NCI-H82 (cell line): ENCODE results near the gene INPP5J.
"Not testable (repeated sequence)": the region's sequence is repeated elsewhere in the genome, so short reads cannot be mapped to it uniquely, and the experiment has no call there.

Experiments used
- DNase-seq: peaks from one replicate; lab custom pipeline; 2025; lab: John Stamatoyannopoulos, UW

The INPP5J gene

DNA sequence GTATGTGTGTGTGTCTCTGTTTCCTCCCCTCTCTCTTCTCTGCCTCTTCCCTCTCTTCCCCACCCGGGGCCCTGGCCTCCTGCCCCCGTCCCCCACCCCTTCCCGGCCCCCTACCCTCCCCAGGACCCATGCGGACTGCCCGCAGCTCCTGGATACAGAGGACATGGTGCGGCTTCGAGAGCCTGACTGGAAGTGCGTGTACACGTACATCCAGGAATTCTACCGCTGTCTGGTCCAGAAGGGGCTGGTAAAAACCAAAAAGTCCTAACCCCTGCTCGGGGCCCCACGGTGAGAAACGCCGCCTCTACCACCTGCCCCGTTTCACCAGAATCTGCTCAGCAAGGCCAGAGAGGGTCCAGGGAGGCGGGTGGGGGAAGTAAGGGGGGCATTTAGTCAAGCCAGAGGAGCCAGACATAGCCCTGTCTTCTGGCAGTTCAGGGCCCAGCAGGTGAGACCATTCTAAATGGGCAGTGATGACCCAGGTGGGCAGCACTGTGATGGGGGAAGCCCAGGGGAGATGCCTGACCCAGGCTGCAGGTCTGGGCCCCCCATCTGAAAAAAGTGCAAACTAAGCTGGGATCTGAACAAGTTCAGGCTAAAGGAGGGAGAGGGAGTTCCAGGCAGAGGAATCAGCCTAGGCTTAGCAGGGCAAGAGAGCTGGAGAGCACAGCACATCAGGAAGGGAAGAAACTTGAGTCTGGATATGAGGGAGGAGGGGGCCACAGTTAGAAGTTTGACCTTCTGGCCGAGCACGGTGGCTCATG is 21.8 kb upstream of the INPP5J start:
- DNase-seq: no peak

GRCh38 chr22:31102441-31103081 is 20.2 kb upstream of the INPP5J start:
- DNase-seq: peak; percentile 50

GRCh38 chr22:31103111-31103510 is 19.7 kb upstream of the INPP5J start:
- no peak for DNase-seq

- no peak for DNase-seq
These were observed 18.7 kb upstream of the INPP5J start for GRCh38 chr22:31103899-31104694.

GRCh38 chr22:31104869-31105268 is 17.9 kb upstream of the INPP5J start:
- no peak for DNase-seq

DNA sequence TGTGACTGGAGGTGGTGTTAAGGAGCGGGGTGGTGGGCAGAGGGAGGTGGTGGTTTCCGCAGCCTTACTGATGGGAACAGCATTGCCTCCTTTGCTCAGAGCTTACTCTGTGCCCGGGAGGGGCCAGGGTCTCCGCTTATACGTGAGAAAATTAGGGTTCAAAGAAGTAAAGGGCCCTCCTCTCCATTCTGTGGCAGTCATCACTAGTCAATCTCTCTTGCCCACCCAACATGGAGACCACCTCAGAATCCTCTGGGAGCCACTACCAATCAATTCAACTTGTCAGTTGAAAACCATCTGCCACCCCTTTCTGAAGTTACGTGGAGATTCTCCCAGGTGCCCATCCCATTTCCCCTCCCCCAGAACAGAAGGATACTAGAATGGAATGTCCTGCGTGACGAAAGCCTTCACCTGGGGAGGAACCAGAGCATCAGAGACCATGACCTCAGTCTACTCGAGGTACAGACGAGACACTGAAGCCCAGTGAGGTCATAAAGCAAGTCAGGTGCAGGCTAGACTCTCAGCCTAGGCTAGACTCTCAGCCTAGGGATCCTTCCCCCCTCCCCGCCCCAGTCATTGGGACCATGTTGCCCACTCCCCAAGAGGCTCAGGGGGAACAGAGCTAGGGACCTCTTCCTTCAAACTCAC is 17.4 kb upstream of the INPP5J start:
- no peak for DNase-seq

DNA sequence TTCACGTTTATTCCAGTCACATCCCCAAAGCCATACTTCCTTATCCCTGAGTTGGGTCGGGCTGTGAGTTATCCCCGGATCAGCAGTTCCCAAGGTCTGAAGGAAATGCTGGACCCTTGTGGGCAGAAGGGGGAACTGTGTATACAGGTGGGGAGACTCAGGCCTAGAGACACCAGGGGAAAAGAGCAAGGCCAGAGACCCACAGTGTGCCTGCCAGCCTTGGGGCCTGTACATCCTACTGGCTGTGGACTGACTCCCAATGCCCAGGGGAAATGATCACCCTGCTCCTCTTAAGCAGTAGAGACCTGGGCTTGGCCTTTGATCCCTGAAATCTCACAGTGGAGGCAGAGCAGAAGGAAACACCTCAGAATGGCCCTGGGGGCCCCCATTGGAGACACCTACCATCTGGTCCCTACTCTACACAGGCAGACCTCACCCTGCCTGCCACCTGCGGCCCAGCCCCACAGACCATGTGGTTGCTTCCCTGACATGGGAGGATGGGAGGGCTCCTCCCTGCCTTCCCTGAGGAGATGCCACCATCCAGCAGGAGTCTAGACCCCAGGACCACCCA is 16.7 kb upstream of the INPP5J start:
- DNase-seq: no peak

GRCh38 chr22:31106731-31107177 is 16.0 kb upstream of the INPP5J start:
- DNase-seq: no peak

GRCh38 chr22:31107178-31107893 is 15.4 kb upstream of the INPP5J start, which contains the start of gene SELENOM:
TSS of gene SELENOM (minus strand) at chr22:31107568. CDS start at chr22:31107505, 63 bp downstream.
- peak; percentile 97 for DNase-seq

GRCh38 chr22:31107894-31108218 is 14.9 kb upstream of the INPP5J start:
- DNase-seq: no peak

DNA sequence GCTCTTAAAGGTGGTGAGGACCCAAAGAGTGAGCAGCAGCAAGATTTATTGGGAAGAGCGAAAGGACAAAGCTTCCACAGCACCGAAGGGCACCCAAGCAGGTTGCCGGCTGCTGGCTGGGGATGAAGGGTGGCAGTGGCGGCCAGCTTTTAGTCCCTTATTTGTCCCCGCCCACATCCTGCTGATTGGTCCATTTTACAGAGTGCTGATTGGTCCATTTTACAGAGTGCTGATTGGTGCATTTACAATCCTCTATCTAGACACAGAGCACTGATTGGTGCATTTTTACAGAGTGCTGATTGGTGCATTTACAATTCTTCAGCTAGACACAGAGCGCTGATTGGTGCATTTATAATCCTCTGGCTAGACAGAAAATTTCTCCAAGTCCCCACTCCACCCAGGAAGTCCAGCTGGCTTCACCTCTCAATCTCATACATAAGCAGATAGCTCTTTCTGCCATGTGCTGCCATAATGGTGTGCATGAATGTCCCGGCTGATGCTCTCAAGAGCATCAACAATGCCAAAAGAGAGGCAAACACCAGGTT is 10.1 kb upstream of the INPP5J start:
- DNase-seq: not testable (repeated sequence)

DNA sequence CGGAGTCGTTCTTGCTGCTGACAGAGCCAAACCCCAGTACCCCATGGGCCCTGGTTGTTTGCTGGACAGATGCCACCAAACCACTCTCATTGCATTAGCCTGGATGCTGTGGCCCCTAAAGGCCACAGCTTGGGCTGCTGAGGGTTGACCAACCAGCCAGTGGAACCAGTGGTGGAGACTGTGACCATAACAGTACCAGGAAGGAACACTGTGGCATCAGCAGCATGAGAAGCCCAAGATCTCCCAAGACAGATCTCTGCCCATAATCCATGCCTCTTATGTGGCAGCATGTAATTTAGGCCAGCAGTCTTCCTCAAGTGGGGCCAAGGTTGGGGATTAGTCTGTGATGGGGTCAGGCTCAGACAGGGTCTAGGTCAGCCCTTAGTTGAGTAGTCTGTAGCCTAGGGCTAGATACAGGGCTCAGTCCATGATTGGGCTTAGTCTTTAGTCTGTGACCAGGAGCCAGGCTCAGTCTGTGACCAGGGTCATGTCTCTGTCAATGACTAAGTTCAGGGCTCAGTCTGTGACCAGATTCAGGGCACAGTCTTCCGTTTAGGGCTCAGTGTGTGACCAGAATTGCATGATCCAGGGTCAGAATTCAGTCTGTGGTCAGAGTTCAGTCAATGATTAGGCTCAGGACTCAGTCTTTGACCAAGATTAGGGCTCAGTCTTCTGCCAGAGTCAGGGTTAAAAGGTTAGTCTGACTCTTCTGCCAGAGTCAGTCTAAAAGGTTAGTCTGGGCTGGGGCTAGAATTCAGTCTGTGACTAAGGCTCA is 4.5 kb upstream of the INPP5J start:
- no peak for DNase-seq

- no peak for DNase-seq
These were observed 3.6 kb upstream of the INPP5J start for GRCh38 chr22:31119026-31119717.

GRCh38 chr22:31120230-31120629 is 2.5 kb upstream of the INPP5J start:
- no peak for DNase-seq

- DNase-seq: no peak
These were observed 2.1 kb upstream of the INPP5J start for GRCh38 chr22:31120642-31121041.

GRCh38 chr22:31121403-31121802 is 1.4 kb upstream of the INPP5J start:
- DNase-seq: no peak

DNA sequence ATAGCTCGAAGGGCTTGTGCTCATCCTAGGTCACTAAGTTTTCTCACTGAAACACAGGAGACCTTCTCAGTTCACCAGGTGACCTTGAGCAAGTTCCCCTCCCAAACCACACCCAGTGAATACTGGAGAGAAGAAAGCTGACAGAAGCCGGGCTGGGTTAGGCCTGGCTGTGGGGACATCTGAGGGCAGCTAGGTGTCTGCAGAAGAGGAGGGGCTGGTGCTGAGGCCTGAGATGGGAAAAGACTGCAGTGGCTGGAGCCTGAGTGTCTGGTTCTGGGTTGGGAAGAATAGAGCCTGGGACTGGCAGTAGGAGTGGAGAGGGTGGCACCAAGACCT is 602 bp upstream of the INPP5J start:
- DNase-seq: no peak

DNA sequence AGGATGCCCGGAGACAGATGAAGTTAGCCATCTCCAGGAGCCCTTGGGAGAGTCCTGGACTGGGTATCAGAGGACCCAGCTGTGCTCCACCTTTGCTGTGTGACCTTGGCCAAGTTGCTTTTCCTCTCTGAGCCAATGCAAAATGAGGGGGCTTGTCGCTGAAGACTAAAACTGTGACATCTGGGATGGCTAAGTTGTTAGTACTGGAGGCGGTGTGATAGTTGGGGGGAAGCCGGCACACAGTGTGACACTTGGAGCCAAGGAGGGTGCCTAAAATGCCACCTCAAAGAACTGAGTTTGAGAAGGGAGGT is 481 bp downstream of the INPP5J start:
- no peak for DNase-seq

- DNase-seq: no peak
These were observed 1.5 kb downstream of the INPP5J start for GRCh38 chr22:31124290-31124689.
